HEK293T (cell line): ENCODE data around the gene ATRIP.

Experiments used
- CTCF ChIA-PET: fragments of 350-600 bp; formaldehyde crosslinking; extraction: SDS; loops from one replicate; lab custom pipeline; 2021; ENCODE audit warnings: antibody characterized with exemption, inconsistent platforms; lab: Yijun Ruan, JAX
- POLR2A ChIA-PET: fragments of 350-600 bp; formaldehyde crosslinking; extraction: SDS; loops from one replicate; lab custom pipeline; 2020; ENCODE audit warnings: antibody characterized with exemption, inconsistent platforms; lab: Yijun Ruan, JAX
- DNase-seq: peaks from one replicate; pipeline ENCODE4 v3.0.0; 2012; ENCODE audit warnings: mixed read lengths; ENCODE audit errors: extremely low spot score
- ARNT ChIP-seq: fragments of 450-650 bp; IDR thresholded peaks from 2 replicates; pipeline ENCODE4 v1.6.1; 2017; ENCODE audit warnings: mild to moderate bottlenecking
- BHLHE40 ChIP-seq: fragments of 450-650 bp; IDR thresholded peaks from 2 replicates; pipeline ENCODE4 v1.6.1; 2016; ENCODE audit warnings: mild to moderate bottlenecking, moderate library complexity, borderline replicate concordance
- CTBP1 ChIP-seq: fragments of 450-650 bp; IDR thresholded peaks from 2 replicates; pipeline ENCODE4 v1.6.1; 2016; ENCODE audit warnings: borderline replicate concordance
- ELF4 ChIP-seq: fragments of 450-650 bp; IDR thresholded peaks from 2 replicates; pipeline ENCODE4 v1.6.1; 2017; ENCODE audit warnings: antibody characterized with exemption
- FOXA1 ChIP-seq: fragments of 450-650 bp; IDR thresholded peaks from 2 replicates; pipeline ENCODE4 v1.6.1; 2016; ENCODE audit warnings: mild to moderate bottlenecking
- FOXK2 ChIP-seq: fragments of 450-650 bp; IDR thresholded peaks from 2 replicates; pipeline ENCODE4 v1.6.1; 2016; ENCODE audit warnings: mild to moderate bottlenecking
- FOXM1 ChIP-seq: fragments of 450-650 bp; IDR thresholded peaks from 2 replicates; pipeline ENCODE4 v1.6.1; 2017; ENCODE audit warnings: mild to moderate bottlenecking, borderline replicate concordance
- HDGF ChIP-seq: fragments of 450-650 bp; IDR thresholded peaks from 2 replicates; pipeline ENCODE4 v1.6.1; 2017; ENCODE audit warnings: antibody characterized with exemption, borderline replicate concordance
- L3MBTL2 ChIP-seq: fragments of 450-650 bp; conservative IDR thresholded peaks from 2 replicates; pipeline ENCODE4 v1.6.1; 2016; ENCODE audit warnings: mild to moderate bottlenecking
- LEF1 ChIP-seq: fragments of 450-650 bp; IDR thresholded peaks from 2 replicates; pipeline ENCODE4 v1.6.1; 2017; ENCODE audit warnings: mild to moderate bottlenecking, borderline replicate concordance
- NFRKB ChIP-seq: fragments of 450-650 bp; IDR thresholded peaks from 2 replicates; pipeline ENCODE4 v1.6.1; 2016; ENCODE audit warnings: mild to moderate bottlenecking, moderate library complexity
- SP1 ChIP-seq: fragments of 450-650 bp; IDR thresholded peaks from 2 replicates; pipeline ENCODE4 v1.6.1; 2017
- SUZ12 ChIP-seq: fragments of 450-650 bp; IDR thresholded peaks from 2 replicates; pipeline ENCODE4 v1.6.1; 2016; ENCODE audit warnings: mild to moderate bottlenecking
- TARDBP ChIP-seq: fragments of 450-650 bp; IDR thresholded peaks from 2 replicates; pipeline ENCODE4 v1.6.1; 2016
- ZNF384 ChIP-seq: fragments of 450-650 bp; IDR thresholded peaks from 2 replicates; pipeline ENCODE4 v1.6.1; 2016
- TF ChIP-seq, protein P1 (sequence below): fragments of 450-650 bp; IDR thresholded peaks from 2 replicates; pipeline ENCODE4 v1.6.1; 2016

Gene ATRIP

DNA sequence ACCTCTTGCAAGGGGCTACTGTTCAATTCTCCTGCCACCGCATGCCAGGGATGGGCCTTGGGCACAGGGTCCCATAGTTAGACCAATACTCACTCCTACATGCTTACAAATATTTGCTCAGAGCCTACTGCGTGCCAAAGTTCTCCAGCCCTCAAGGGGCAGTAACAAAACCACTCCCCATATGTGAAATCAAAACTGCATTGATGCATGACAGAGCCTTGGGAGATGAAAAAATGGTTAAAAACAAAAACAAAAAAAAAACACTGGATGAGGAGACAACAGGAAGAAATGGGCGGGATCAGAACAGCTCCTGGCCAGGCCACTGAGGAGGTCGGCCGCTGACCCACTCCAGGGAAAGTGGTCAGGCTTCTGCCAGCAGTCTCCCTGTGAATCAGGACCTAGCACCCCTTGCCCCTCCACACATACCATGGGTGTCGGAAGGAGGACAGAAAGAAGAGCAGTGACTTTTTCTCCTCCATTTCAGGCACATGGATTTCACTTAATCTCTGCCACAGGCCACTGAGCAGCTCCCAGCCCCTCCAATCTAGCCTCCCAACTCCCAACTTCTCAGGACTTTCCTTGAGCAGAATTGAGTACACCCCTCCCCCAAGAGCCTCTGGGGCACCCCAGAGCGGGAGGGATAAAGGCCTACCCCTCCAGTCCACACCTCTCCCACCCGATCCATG lies 19.4 kb upstream of the ATRIP start:
- ChIA-PET POLR2A (interaction anchor here (1.4 kb wide), 1 partner anchor 13 kb away, joined by 3 read pairs; the partner anchor contains the start of genes CCDC51 and TMA7), CTCF (interaction anchor here (1.0 to 1.5 kb wide), 2 partner anchors 9 to 26 kb away, joined by 3 to 10 read pairs; no protein-coding TSS in a partner anchor)
- DNase-seq = no peak
- TF ChIP-seq HDGF (no peak), BHLHE40 (no peak), FOXK2 (no peak), FOXM1 (no peak), SP1 (no peak), NFRKB (no peak), ARNT (no peak), FOXA1 (no peak), CTBP1 (no peak), ZNF384 (no peak), TARDBP (no peak), SUZ12 (no peak), LEF1 (no peak), ELF4 (no peak), L3MBTL2 (no peak)
- TF ChIP-seq, protein P1, sequence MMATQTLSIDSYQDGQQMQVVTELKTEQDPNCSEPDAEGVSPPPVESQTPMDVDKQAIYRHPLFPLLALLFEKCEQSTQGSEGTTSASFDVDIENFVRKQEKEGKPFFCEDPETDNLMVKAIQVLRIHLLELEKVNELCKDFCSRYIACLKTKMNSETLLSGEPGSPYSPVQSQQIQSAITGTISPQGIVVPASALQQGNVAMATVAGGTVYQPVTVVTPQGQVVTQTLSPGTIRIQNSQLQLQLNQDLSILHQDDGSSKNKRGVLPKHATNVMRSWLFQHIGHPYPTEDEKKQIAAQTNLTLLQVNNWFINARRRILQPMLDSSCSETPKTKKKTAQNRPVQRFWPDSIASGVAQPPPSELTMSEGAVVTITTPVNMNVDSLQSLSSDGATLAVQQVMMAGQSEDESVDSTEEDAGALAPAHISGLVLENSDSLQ = no peak

DNA sequence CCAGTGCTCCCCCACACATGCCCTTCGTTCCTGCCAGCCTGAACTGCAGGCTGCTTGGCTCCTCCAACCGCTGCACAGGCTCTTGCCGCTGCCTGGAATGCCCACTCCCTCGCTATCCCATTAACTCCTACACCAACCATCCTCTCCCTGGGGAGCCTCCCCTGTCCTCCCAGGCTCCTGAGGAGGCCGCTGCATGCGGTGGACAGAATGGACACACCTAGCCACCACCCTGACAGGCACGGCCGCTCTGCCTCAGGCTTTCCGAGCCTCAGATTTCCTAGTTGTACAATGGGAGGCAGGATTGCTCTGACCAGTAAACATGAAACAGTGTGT lies 18.9 kb upstream of the ATRIP start:
- DNase-seq = no peak
- CTCF ChIA-PET = interaction anchor here (1.0 to 1.5 kb wide), 2 partner anchors 8 to 27 kb away, joined by 3 to 10 read pairs; no protein-coding TSS in a partner anchor
- POLR2A ChIA-PET = no interaction called here
- no peak for TF ChIP-seq L3MBTL2
- TF ChIP-seq, protein P1 = no peak
- no peak for TF ChIP-seq ARNT
- TF ChIP-seq NFRKB = no peak
- TF ChIP-seq LEF1 = no peak
- TF ChIP-seq FOXA1 = no peak
- TF ChIP-seq FOXM1 = no peak
- TF ChIP-seq TARDBP = no peak
- TF ChIP-seq SP1 = no peak
- no peak for TF ChIP-seq FOXK2
- no peak for TF ChIP-seq CTBP1
- TF ChIP-seq SUZ12 = no peak
- no peak for TF ChIP-seq ZNF384
- TF ChIP-seq ELF4 = no peak
- TF ChIP-seq HDGF = no peak

DNA sequence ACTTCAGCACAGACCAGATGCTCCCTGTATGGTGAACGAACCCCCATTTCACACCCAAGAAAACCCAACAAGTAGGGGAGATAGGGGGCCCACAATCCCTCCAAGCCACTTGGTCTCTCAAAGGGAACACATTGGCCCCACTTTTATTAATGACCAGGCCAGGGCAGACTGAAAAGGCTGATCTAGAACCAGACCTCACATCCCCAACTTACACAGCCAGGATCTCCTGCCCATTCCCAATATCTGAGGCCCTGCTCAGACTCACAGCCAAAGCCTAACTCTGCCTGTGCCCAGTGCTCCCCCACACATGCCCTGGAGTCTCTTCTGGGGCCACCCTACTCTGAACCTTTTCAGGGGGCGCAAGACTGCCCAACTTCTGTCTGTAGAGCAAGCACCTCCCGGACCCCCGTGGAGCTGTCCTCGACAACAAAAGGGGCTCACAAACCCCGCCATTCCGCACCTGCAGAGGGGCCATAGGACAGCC lies 18.4 kb upstream of the ATRIP start:
- DNase-seq = no peak
- ChIA-PET CTCF (interaction anchor here (1.5 kb wide), 1 partner anchor 8 kb away, joined by 10 read pairs; no protein-coding TSS in a partner anchor), POLR2A (interaction anchor here (1.0 to 1.7 kb wide), 4 partner anchors 9 to 18 kb away, joined by 3 to 8 read pairs (median 6); partner anchors contain the start of genes ATRIP, CCDC51 and TMA7)
- no peak for TF ChIP-seq BHLHE40
- no peak for TF ChIP-seq SP1
- TF ChIP-seq FOXK2 = no peak
- no peak for TF ChIP-seq LEF1
- no peak for TF ChIP-seq ELF4
- TF ChIP-seq, protein P1 = no peak
- no peak for TF ChIP-seq NFRKB
- no peak for TF ChIP-seq TARDBP
- TF ChIP-seq L3MBTL2 = no peak
- TF ChIP-seq CTBP1 = no peak
- TF ChIP-seq ZNF384 = no peak
- no peak for TF ChIP-seq ARNT
- no peak for TF ChIP-seq FOXA1
- no peak for TF ChIP-seq SUZ12
- no peak for TF ChIP-seq HDGF
- TF ChIP-seq FOXM1 = no peak

DNA sequence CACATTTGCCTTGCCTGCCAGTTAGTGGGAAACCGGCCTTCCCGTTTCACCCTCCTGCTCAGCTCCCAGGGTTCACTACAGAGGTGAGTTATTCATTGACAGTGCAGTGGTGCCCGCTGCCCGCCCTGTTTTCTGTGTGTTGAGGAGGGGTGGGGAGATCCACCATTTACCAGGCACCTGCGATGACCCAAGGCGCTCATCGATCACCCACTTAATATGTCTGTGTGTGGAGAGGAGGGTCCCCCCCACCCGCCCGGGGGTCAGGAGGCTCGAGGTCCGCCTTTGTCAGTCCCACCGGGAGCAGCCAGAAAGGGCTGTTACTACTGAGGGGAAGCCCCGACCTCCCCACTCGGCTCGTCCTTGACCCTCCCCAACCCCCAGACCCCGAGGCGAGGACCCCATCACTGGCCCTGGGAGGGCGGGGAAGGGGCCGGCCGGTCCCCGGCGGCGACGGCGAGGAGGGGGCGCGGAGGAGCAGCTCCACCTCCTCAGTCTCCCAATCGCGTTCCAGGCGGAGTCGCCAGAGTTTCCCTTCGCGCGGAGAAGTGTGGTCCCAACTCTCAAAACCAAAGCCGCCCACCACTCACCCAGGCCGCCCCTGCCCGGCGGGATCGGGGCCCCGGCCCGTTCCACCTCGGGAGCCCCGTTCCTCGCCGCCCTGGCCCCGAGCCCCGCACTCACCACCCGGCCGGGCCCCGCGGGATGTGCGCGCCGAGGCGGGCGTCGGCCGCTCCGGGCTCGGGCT lies 17.8 kb upstream of the ATRIP start:
- DNase-seq = no peak
- TF ChIP-seq ZNF384 = no peak
- CTCF ChIA-PET = no interaction called here
- POLR2A ChIA-PET = interaction anchor here (1.0 to 1.7 kb wide), 4 partner anchors 10 to 17 kb away, joined by 3 to 8 read pairs (median 6); partner anchors contain the start of genes ATRIP, CCDC51 and TMA7

DNA sequence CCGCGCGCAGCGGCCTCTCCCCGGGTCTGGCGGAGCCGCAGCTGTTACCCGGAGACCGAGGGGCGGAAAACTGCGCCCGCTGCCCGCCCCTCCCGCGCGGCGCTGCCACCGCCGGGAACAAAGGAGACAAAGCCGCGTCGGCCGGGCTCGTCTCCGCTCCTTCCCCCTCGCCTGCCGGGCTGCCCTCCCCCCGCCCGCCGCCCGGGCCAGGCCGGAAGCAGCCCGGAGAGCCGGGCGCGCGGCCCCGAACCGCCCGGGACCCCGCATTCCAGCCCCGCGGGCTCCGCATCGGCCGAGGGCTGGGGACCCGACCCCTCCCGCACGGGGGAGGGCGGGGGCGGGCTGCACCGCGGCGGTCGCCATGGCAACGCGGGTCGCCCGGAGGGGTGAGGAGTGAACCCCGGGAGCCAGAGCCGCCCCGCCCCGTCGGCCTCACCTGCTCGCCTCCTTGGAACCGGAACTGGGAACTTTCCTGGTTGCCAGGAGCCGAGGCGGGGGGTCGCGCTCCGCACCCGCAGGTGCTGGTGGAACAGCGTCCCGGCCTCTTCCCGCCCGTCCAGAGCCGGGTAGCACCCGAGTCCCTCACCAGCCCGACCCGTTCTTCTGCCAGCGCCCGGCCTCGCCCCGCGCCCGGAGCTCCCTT lies 17.1 kb upstream of the ATRIP start:
- DNase-seq = peak; percentile 70
- ChIA-PET CTCF (no interaction called here), POLR2A (interaction anchor here (0.6 to 2.6 kb wide), 4 partner anchors 10 to 28 kb away, joined by 3 to 14 read pairs (median 6); partner anchors contain the start of genes CCDC51 and TMA7)
- TF ChIP-seq ELF4 = no peak
- TF ChIP-seq SUZ12 = no peak
- TF ChIP-seq BHLHE40 = no peak
- no peak for TF ChIP-seq ZNF384
- TF ChIP-seq HDGF = no peak
- no peak for TF ChIP-seq NFRKB
- no peak for TF ChIP-seq TARDBP
- no peak for TF ChIP-seq FOXK2
- TF ChIP-seq FOXA1 = no peak
- no peak for TF ChIP-seq ARNT
- TF ChIP-seq LEF1 = no peak
- no peak for TF ChIP-seq FOXM1
